NB4 (cell line): Measurements from ENCODE around the gene UPP2.

Source experiments
- CTCF ChIP-seq: IDR thresholded peaks from one replicate; pipeline ENCODE4 v1.5.1; 2012; ENCODE audit warnings: low read depth, low read length
- MYC ChIP-seq: IDR thresholded peaks from 2 replicates; pipeline ENCODE4 v1.6.1; 2011; ENCODE audit warnings: low read depth, low read length
- POLR2A ChIP-seq: IDR thresholded peaks from 2 replicates; pipeline ENCODE4 v1.6.1; 2011; ENCODE audit warnings: mild to moderate bottlenecking; ENCODE audit not compliant: insufficient read length; ENCODE audit errors: extremely low read depth
- TF ChIP-seq, protein P1 (sequence below): IDR thresholded peaks from 2 replicates; pipeline ENCODE4 v1.6.1; 2011; ENCODE audit warnings: low read depth, low read length

GRCh38 chr2:158114516-158114915 is 12.8 kb downstream of the UPP2 start:
- TF ChIP-seq POLR2A (no peak), CTCF (no peak), MYC (no peak)
- TF ChIP-seq, protein P1, sequence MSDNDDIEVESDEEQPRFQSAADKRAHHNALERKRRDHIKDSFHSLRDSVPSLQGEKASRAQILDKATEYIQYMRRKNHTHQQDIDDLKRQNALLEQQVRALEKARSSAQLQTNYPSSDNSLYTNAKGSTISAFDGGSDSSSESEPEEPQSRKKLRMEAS = no peak
